Chondrocyte (in vitro differentiated cells): ENCODE data around the gene CASZ1. TPM values are rescaled to one million over a fixed set of nuclear protein-coding genes. Genes with fewer than 3 reads are reported as not detected.

Source experiments
- DNase-seq: peaks from one replicate; pipeline ENCODE4 v3.0.0; 2021; ENCODE audit warnings: mixed read lengths, low spot score
- H3K27ac Mint-ChIP-seq: one replicate; pipeline ENCODE4 v1.8.0; 2021; ENCODE audit warnings: mild to moderate bottlenecking, moderate library complexity, mixed read lengths; ENCODE audit not compliant: unreplicated experiment
- H3K27me3 Mint-ChIP-seq: 2 replicates; pipeline ENCODE4 v1.8.0; 2021; ENCODE audit warnings: low read depth, mixed read lengths
- H3K36me3 Mint-ChIP-seq: 2 replicates; pipeline ENCODE4 v1.8.0; 2021; ENCODE audit warnings: low read depth, mixed read lengths
- H3K4me1 Mint-ChIP-seq: 2 replicates; pipeline ENCODE4 v1.8.0; 2021; ENCODE audit warnings: low read depth, mild to moderate bottlenecking, mixed read lengths
- H3K4me3 Mint-ChIP-seq: one replicate; pipeline ENCODE4 v1.8.0; 2021; ENCODE audit warnings: mild to moderate bottlenecking, moderate library complexity, mixed read lengths; ENCODE audit not compliant: unreplicated experiment
- H3K9me3 Mint-ChIP-seq: 2 replicates; pipeline ENCODE4 v1.8.0; 2021; ENCODE audit warnings: low read depth, mixed read lengths
- CTCF ChIP-seq: fragments of 200-600 bp; sonication (generic); IDR thresholded peaks from 2 replicates; pipeline ENCODE4 v1.5.0; 2021; ENCODE audit warnings: antibody characterized with exemption, mild to moderate bottlenecking, moderate library complexity
- total RNA-seq: library from RNA; stranded (reverse); gene quantifications from 3 replicates; pipeline ENCODE4 v1.2.1, GENCODE V29; 2021

The CASZ1 gene
- total RNA-seq, 1 donor from 2014 or later, result 4.1 TPM

GRCh38 chr1:10808441-10808840, 12.0 kb upstream of the CASZ1 start:
- Mint-ChIP-seq H3K9me3 (no peaks in the 10 kb centered on the region), H3K27ac (no peak overlapping the region), H3K27me3 (peaks cover 69% of the 10 kb centered on the region), H3K4me3 (no peak overlapping the region), H3K4me1 (no peaks in the 10 kb centered on the region), H3K36me3 (peaks cover 1% of the 10 kb centered on the region)
- TF ChIP-seq CTCF, result no peak
- DNase-seq, result no peak

GRCh38 chr1:10806966-10807365, 10.5 kb upstream of the CASZ1 start:
- DNase-seq, result no peak
- peaks cover 82% of the 10 kb centered on the region for H3K27me3 Mint-ChIP-seq
- H3K9me3 Mint-ChIP-seq, result no peaks in the 10 kb centered on the region
- no peaks in the 10 kb centered on the region for H3K4me1 Mint-ChIP-seq
- TF ChIP-seq CTCF, result no peak
- no peak overlapping the region for H3K27ac Mint-ChIP-seq
- H3K4me3 Mint-ChIP-seq, result no peak overlapping the region
- H3K36me3 Mint-ChIP-seq, result peaks cover 1% of the 10 kb centered on the region

GRCh38 chr1:10803971-10804820, 7.8 kb upstream of the CASZ1 start:
- no peak for TF ChIP-seq CTCF
- no peak for DNase-seq
- Mint-ChIP-seq H3K27ac (no peak overlapping the region), H3K36me3 (peaks cover 3% of the 10 kb centered on the region), H3K27me3 (peaks cover 90% of the 10 kb centered on the region), H3K9me3 (no peaks in the 10 kb centered on the region), H3K4me1 (no peaks in the 10 kb centered on the region), H3K4me3 (no peak overlapping the region)

GRCh38 chr1:10802944-10803715, 6.7 kb upstream of the CASZ1 start:
- no peak for DNase-seq
- Mint-ChIP-seq H3K4me3 (no peak overlapping the region), H3K4me1 (no peaks in the 10 kb centered on the region), H3K36me3 (peaks cover 2% of the 10 kb centered on the region), H3K27ac (no peak overlapping the region), H3K27me3 (peaks cover 89% of the 10 kb centered on the region), H3K9me3 (no peaks in the 10 kb centered on the region)
- no peak for TF ChIP-seq CTCF

- H3K27me3 Mint-ChIP-seq, result peaks cover 69% of the 10 kb centered on the region
- H3K9me3 Mint-ChIP-seq, result no peaks in the 10 kb centered on the region
- H3K27ac Mint-ChIP-seq, result no peak overlapping the region
- no peak for TF ChIP-seq CTCF
- H3K36me3 Mint-ChIP-seq, result peaks cover 2% of the 10 kb centered on the region
- DNase-seq, result no peak
- no peak overlapping the region for H3K4me3 Mint-ChIP-seq
- no peaks in the 10 kb centered on the region for H3K4me1 Mint-ChIP-seq
Observed at GRCh38 chr1:10800778-10801177, 4.3 kb upstream of the CASZ1 start.
